Measurements from ENCODE around the gene SUPT3H.
"Not testable (repeated sequence)": the region's sequence is repeated elsewhere in the genome, so short reads cannot be mapped to it uniquely, and the experiment has no call there.

SUPT3H gene

DNA sequence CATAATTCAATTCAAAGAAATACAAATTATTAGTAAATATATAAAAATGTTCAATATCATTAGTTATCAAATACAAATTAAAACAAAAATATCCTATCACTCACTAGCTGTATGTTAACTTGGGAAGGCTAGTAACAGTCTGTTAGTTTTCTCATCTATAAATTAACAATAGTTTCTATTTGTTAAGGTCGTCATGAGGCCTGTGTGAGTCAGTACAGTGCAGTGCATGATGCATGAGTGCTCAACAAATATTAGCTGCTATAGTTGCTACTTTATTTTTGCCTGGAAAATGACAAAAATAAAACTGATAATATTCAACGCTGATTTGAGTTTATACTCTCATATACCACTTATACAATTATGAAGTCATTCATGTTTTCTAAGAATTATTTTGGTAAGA lies 451.2 kb downstream of the SUPT3H start:
- Histone ChIP-seq H3K27me3 (ENCODE audit: control insufficient read depth, insufficient read depth, low read length) (no peaks in the 10 kb centered on the region), H3K27ac (ENCODE audit: low read depth, low read length) (no peak overlapping the region), H3K9me3 (ENCODE audit: control insufficient read depth, insufficient read depth, low read length) (no peaks in the 10 kb centered on the region), H3K4me1 (ENCODE audit: control insufficient read depth, insufficient read depth, low read length) (0 out of 2 replicates have a peak, but pooled peaks cover 5% of the 10 kb centered on the region), H3K36me3 (ENCODE audit: control insufficient read depth, insufficient read depth, low read length) (no peaks in the 10 kb centered on the region), H3K4me3 (ENCODE audit: low read depth, low read length) (no peak overlapping the region), H3K9ac (ENCODE audit: low read depth, low read length) (no peak overlapping the region)

DNA sequence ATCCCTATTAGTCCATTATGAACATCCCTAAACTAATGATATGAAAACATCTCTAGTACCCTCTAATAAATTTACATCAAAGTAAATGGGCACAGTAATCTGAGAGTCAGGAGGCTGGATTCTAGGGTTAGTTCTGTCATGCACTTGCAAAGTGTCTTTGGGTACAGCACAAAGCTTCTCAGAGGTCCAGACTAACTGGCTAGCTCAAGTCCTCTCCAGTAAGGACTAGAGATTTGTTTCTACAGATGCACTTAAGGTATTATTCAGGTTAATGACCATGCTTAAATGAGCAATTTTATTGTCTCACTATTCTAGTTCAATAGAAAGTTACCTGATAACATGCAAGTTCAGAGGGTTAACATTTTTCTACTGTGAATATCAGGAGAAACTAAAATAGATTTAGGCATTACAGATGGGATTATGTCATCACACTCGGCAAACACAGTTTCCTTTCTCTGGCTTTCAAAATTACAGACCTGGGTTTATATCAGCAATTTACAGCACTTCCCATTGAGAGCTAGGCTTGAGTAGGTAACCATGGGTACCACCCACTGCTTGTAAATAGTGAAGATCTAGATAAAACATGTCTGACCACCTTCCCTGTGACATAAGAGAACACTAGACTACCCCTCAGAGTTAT lies 452.5 kb downstream of the SUPT3H start:
- no peaks in the 10 kb centered on the region for H3K27me3 ChIP-seq (ENCODE audit: control insufficient read depth, insufficient read depth, low read length)
- H3K27ac ChIP-seq (ENCODE audit: low read depth, low read length) = no peak overlapping the region
- H3K9ac ChIP-seq (ENCODE audit: low read depth, low read length) = no peak overlapping the region
- H3K9me3 ChIP-seq (ENCODE audit: control insufficient read depth, insufficient read depth, low read length) = no peaks in the 10 kb centered on the region
- no peaks in the 10 kb centered on the region for H3K36me3 ChIP-seq (ENCODE audit: control insufficient read depth, insufficient read depth, low read length)
- no peak overlapping the region for H3K4me3 ChIP-seq (ENCODE audit: low read depth, low read length)
- H3K4me1 ChIP-seq (ENCODE audit: control insufficient read depth, insufficient read depth, low read length) = 0 out of 2 replicates have a peak, but pooled peaks cover 5% of the 10 kb centered on the region

DNA sequence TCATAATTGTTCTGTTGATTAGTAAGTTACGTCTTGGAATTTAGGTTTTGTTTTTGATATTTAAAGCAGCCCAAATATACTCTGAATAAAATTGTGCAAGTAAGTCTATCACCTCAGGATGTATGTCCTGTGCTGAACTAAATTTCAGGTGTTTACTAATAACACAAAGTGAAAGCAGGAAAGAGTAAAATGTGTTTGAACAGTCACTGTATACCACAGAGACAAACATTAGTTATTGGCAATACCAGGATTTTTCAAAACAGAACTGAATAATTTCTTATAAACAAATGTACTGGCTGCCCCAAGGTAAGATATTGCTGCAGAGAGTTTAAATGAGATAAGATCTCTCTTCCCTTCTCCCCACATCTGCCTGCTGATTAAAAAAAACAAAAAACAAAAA lies 454.3 kb downstream of the SUPT3H start:
- H3K4me1 ChIP-seq (ENCODE audit: control insufficient read depth, insufficient read depth, low read length) = 0 out of 2 replicates have a peak, but pooled peaks cover 5% of the 10 kb centered on the region
- no peaks in the 10 kb centered on the region for H3K9me3 ChIP-seq (ENCODE audit: control insufficient read depth, insufficient read depth, low read length)
- no peaks in the 10 kb centered on the region for H3K36me3 ChIP-seq (ENCODE audit: control insufficient read depth, insufficient read depth, low read length)
- H3K27me3 ChIP-seq (ENCODE audit: control insufficient read depth, insufficient read depth, low read length) = no peaks in the 10 kb centered on the region
- no peak overlapping the region for H3K27ac ChIP-seq (ENCODE audit: low read depth, low read length)
- H3K9ac ChIP-seq (ENCODE audit: low read depth, low read length) = no peak overlapping the region
- no peak overlapping the region for H3K4me3 ChIP-seq (ENCODE audit: low read depth, low read length)

DNA sequence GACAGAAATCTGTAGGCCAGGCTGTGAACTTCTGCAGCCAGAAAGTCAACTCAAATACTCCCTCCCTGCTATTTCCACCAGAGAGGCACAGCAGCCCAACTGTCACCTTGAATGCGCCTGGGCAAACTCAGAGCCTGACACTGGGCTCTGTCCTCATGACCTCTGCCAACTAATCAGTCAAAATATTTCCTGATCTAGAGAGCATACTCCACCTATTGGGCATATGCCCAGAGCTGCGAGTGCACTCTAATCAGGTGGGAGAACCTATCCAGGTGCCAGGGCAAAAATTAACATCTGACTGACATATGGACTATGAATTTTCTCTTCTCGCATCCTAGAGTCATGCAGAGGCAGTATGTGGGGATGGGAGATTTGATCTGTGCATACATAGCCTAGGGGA lies 455.9 kb downstream of the SUPT3H start:
- no peaks in the 10 kb centered on the region for H3K27me3 ChIP-seq (ENCODE audit: control insufficient read depth, insufficient read depth, low read length)
- no peak overlapping the region for H3K27ac ChIP-seq (ENCODE audit: low read depth, low read length)
- H3K9me3 ChIP-seq (ENCODE audit: control insufficient read depth, insufficient read depth, low read length) = no peaks in the 10 kb centered on the region
- H3K4me1 ChIP-seq (ENCODE audit: control insufficient read depth, insufficient read depth, low read length) = 0 out of 2 replicates have a peak, but pooled peaks cover 5% of the 10 kb centered on the region
- H3K36me3 ChIP-seq (ENCODE audit: control insufficient read depth, insufficient read depth, low read length) = no peaks in the 10 kb centered on the region
- no peak overlapping the region for H3K4me3 ChIP-seq (ENCODE audit: low read depth, low read length)
- H3K9ac ChIP-seq (ENCODE audit: low read depth, low read length) = no peak overlapping the region

DNA sequence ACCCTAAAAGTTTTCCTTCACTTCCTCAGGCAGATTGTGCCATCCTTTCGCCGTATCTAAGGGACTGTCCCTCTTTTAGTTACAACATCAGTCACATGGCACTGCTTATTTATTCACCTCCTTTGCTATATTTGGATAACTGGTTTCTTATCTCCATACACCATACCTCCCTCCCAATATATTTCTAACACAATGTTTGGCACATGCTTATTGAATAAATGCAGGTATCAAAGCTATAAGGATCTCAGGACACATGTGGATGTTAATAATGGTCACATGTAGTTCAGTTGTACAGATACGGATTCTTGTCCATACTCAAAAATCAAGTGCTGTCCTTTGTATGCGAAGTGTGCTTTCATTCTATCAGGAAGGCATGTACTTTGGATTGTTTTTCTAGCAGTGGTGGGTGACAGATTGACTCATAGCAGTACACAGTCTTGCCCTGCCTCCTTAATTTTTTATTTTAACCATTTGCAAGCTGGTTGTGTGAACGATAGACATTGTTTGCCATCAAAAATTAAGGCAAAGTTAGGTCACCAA lies 456.7 kb downstream of the SUPT3H start:
- H3K4me3 ChIP-seq (ENCODE audit: low read depth, low read length) = no peak overlapping the region
- H3K9me3 ChIP-seq (ENCODE audit: control insufficient read depth, insufficient read depth, low read length) = no peaks in the 10 kb centered on the region
- no peak overlapping the region for H3K27ac ChIP-seq (ENCODE audit: low read depth, low read length)
- H3K27me3 ChIP-seq (ENCODE audit: control insufficient read depth, insufficient read depth, low read length) = no peaks in the 10 kb centered on the region
- H3K4me1 ChIP-seq (ENCODE audit: control insufficient read depth, insufficient read depth, low read length) = 0 out of 2 replicates have a peak, but pooled peaks cover 5% of the 10 kb centered on the region
- no peaks in the 10 kb centered on the region for H3K36me3 ChIP-seq (ENCODE audit: control insufficient read depth, insufficient read depth, low read length)
- H3K9ac ChIP-seq (ENCODE audit: low read depth, low read length) = no peak overlapping the region

DNA sequence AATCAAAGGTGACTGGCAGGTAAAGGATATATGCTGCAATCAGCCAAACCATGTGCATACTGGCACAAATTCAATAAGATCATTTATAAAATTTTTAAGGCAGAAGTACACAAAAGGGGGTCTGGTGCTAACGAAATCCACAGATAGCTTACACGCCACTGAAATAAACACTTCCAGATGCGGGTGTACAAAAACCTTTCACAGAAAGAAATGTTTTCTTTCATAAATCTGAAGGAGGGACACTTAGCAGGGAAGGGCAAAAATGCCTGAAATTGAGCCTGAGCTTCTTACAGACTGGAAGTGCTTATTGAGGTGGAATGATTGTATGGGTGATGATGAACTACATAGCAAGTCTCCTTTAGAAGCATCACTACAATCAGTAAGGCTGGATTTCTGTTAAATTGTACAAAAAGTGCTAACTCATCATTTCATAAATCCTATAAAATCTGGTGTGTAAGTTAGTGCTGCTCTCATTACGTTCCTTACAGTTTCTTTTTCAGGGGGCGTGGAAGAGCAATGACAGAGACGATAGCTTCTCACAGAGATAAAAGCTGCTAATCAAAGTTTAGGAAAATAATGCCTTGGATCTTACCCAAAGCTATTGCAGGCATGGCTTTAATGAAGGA lies 458.9 kb downstream of the SUPT3H start:
- H3K27ac ChIP-seq (ENCODE audit: low read depth, low read length) = no peak overlapping the region
- no peaks in the 10 kb centered on the region for H3K4me1 ChIP-seq (ENCODE audit: control insufficient read depth, insufficient read depth, low read length)
- H3K4me3 ChIP-seq (ENCODE audit: low read depth, low read length) = no peak overlapping the region
- H3K27me3 ChIP-seq (ENCODE audit: control insufficient read depth, insufficient read depth, low read length) = no peaks in the 10 kb centered on the region
- H3K36me3 ChIP-seq (ENCODE audit: control insufficient read depth, insufficient read depth, low read length) = no peaks in the 10 kb centered on the region
- no peaks in the 10 kb centered on the region for H3K9me3 ChIP-seq (ENCODE audit: control insufficient read depth, insufficient read depth, low read length)
- no peak overlapping the region for H3K9ac ChIP-seq (ENCODE audit: low read depth, low read length)

DNA sequence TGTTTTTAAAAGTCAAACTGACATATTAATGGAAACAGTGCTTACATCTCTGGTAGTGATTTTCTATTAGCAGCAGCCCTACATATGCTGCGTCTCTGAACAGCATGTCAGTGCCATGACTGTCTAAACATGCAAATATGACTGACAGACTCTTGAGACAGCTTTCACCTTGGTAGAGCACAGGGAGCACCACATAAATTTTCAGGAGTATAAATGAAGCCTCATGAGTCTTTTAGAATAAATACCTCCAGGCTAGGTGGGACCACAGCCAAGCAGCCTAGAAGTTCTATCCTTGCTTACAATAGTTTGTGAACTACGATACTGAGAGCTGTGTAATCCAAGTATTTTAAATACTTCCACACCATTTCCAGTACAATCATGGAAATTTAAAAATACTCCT lies 460.3 kb downstream of the SUPT3H start:
- Histone ChIP-seq H3K27me3 (ENCODE audit: control insufficient read depth, insufficient read depth, low read length) (no peaks in the 10 kb centered on the region), H3K27ac (ENCODE audit: low read depth, low read length) (no peak overlapping the region), H3K4me3 (ENCODE audit: low read depth, low read length) (no peak overlapping the region), H3K9me3 (ENCODE audit: control insufficient read depth, insufficient read depth, low read length) (no peaks in the 10 kb centered on the region), H3K4me1 (ENCODE audit: control insufficient read depth, insufficient read depth, low read length) (no peaks in the 10 kb centered on the region), H3K36me3 (ENCODE audit: control insufficient read depth, insufficient read depth, low read length) (no peaks in the 10 kb centered on the region), H3K9ac (ENCODE audit: low read depth, low read length) (no peak overlapping the region)

DNA sequence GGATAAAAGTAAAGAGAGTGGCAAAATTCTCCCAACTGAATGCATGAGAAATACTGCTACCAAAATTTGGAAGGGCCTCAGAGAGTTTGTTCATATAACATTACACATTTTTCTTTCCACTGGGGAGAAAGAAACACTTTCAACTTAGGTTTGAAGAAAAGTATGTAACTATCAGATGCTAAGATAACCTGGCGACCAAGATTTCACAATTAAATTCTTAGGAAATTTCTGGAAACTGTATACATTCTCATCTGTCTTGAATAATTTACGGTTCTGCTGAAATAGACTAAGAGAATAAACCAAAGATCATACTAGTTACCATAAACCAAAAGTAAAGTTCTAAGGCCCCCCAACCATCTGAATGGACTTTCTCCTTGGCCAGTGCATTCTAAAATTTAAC lies 462.6 kb downstream of the SUPT3H start:
- H3K27me3 ChIP-seq (ENCODE audit: control insufficient read depth, insufficient read depth, low read length) = no peaks in the 10 kb centered on the region

DNA sequence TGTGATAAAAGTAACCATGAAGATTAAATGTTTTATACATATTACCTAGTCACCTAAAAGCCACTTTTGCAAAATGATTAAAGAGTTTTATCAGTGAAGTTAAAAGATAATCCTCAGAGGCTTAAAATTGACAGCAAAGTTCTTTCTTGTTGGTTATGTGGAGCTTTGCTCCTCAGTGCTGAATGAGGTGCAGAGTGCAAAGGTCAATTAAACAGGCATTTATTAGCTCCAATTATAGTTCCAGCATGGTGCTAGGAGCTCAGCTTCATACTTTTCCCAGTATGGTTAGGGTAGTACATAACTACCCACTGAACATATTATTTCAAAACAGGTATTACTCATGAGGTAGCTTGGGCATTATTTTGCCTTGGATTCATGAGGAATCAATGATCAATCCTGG lies 463.6 kb downstream of the SUPT3H start:
- H3K4me3 ChIP-seq (ENCODE audit: low read depth, low read length) = no peak overlapping the region

More for the DNA sequence above, 462.6 kb downstream of the SUPT3H start:
- Histone ChIP-seq H3K4me3 (ENCODE audit: low read depth, low read length) (no peak overlapping the region), H3K27ac (ENCODE audit: low read depth, low read length) (no peak overlapping the region), H3K9me3 (ENCODE audit: control insufficient read depth, insufficient read depth, low read length) (no peaks in the 10 kb centered on the region), H3K4me1 (ENCODE audit: control insufficient read depth, insufficient read depth, low read length) (no peaks in the 10 kb centered on the region), H3K9ac (ENCODE audit: low read depth, low read length) (no peak overlapping the region), H3K36me3 (ENCODE audit: control insufficient read depth, insufficient read depth, low read length) (no peaks in the 10 kb centered on the region)

DNA sequence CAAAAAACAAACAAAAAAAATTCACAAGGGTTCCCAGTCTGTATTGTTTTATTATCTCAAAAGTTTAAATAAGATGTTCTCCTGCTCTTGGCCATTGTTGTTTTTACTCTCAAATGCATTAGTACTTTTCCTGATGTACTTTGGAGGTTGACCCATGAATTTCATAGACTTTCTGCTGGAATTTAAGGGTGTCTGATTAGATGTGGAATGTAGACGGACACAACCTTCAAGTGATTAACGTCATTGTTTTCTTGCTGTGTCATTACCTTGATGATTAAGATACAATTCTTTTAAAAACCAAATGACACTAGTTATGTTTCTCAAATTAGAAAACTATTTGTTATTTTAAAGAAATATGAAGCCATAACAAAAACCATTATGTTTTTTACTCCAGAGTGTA lies 471.0 kb downstream of the SUPT3H start:
- Histone ChIP-seq H3K4me3 (ENCODE audit: low read depth, low read length) (no peak overlapping the region), H3K4me1 (ENCODE audit: control insufficient read depth, insufficient read depth, low read length) (no peaks in the 10 kb centered on the region), H3K9ac (ENCODE audit: low read depth, low read length) (no peak overlapping the region), H3K36me3 (ENCODE audit: control insufficient read depth, insufficient read depth, low read length) (no peaks in the 10 kb centered on the region), H3K9me3 (ENCODE audit: control insufficient read depth, insufficient read depth, low read length) (no peaks in the 10 kb centered on the region), H3K27me3 (ENCODE audit: control insufficient read depth, insufficient read depth, low read length) (no peaks in the 10 kb centered on the region), H3K27ac (ENCODE audit: low read depth, low read length) (no peak overlapping the region)

More for the DNA sequence above, 463.6 kb downstream of the SUPT3H start:
- Histone ChIP-seq H3K9me3 (ENCODE audit: control insufficient read depth, insufficient read depth, low read length) (no peaks in the 10 kb centered on the region), H3K36me3 (ENCODE audit: control insufficient read depth, insufficient read depth, low read length) (no peaks in the 10 kb centered on the region), H3K27ac (ENCODE audit: low read depth, low read length) (no peak overlapping the region), H3K9ac (ENCODE audit: low read depth, low read length) (no peak overlapping the region), H3K27me3 (ENCODE audit: control insufficient read depth, insufficient read depth, low read length) (no peaks in the 10 kb centered on the region), H3K4me1 (ENCODE audit: control insufficient read depth, insufficient read depth, low read length) (no peaks in the 10 kb centered on the region)

DNA sequence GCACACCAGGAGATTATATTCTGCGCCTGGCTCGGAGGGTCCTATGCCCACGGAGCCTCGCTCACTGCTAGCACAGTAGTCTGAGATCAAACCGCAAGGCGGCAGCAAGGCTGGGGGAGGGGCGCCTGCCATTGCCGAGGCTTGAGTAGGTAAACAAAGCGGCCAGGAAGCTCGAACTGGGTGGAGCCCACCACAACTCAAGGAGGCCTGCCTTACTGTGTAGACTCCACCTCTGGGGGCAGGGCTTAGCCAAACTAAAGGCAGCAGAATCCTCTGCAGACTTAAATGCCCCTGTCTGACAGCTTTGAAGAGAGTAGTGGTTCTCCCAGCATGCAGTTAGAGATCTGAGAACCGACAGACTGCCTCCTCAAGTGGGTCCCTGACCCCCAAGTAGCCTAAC lies 477.4 kb downstream of the SUPT3H start:
- H3K27me3 ChIP-seq (ENCODE audit: control insufficient read depth, insufficient read depth, low read length); H3K9ac ChIP-seq (ENCODE audit: low read depth, low read length); H3K9me3 ChIP-seq (ENCODE audit: control insufficient read depth, insufficient read depth, low read length); H3K4me1 ChIP-seq (ENCODE audit: control insufficient read depth, insufficient read depth, low read length); H3K27ac ChIP-seq (ENCODE audit: low read depth, low read length); H3K36me3 ChIP-seq (ENCODE audit: control insufficient read depth, insufficient read depth, low read length); H3K4me3 ChIP-seq (ENCODE audit: low read depth, low read length): not testable (repeated sequence)

All from HUES48 (cell line).